ENCODE data around the gene CACNA2D2. TPM values are rescaled to one million over a fixed set of nuclear protein-coding genes. Genes with fewer than 3 reads are reported as not detected.

CACNA2D2 gene
- total RNA-seq, 1 donor: not detected

DNA sequence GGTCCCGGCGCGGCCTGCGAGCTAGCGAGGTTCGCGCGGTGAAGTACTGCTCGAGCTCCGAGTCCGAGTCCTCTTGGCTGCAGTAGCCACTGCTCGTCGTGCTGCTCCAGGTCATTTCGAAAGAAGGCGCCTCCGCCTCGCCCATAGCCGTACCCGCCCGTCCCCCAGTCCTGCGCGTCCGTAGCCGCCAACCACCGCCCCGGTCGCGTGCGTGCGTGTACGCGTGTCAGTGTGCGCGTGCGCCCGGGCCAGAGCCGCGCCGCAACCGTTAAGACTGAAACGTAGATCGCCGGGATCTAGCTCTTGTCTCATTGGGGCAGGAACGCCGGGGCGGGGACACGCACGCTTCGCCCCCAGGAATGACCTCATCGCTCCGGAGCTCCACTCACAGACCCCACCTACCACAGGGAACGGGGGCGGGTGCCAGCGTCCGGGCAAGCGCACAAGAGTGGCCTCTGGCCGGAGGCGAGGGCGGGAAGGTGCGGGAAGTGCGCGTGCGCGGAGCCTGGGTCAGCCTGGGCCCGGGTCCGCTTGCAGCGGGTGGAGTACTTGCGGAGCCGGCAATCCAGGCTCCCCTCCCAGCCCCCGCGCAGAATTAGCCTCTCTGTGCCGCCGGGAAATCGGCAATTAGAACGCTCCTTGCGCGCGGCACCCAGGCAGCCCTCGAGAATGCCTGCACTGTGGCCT lies 166.1 kb downstream of the CACNA2D2 start:
- H3K4me1 ChIP-seq (ENCODE audit: insufficient read depth, low read length): peaks cover 64% of the 10 kb centered on the region
- no peaks in the 10 kb centered on the region for H3K9me3 ChIP-seq (ENCODE audit: low read depth, low read length)
- no peaks in the 10 kb centered on the region for H3K27me3 ChIP-seq (ENCODE audit: insufficient read depth, low read length)
- H3K4me3 ChIP-seq (ENCODE audit: insufficient read depth, low read length): peak overlapping the region; percentile 90
- H4K20me1 ChIP-seq (ENCODE audit: insufficient read depth, low read length): peaks cover 27% of the 10 kb centered on the region
- TF ChIP-seq CTCF (IDR thresholded peaks at IDR 0.05; ENCODE audit: extremely low read depth, low read depth, low read length): no peak
- H3K4me2 ChIP-seq (ENCODE audit: insufficient read depth, low read length): peak overlapping the region; percentile 83
- peak overlapping the region; percentile 84 for H3K27ac ChIP-seq (ENCODE audit: low read depth, low read length)
- DNase-seq (ENCODE audit: insufficient read length, low spot score, missing footprints): peak; percentile 100
- H2AFZ ChIP-seq (ENCODE audit: low read length): peak overlapping the region; percentile 88
- peaks cover 76% of the 10 kb centered on the region for H3K79me2 ChIP-seq (ENCODE audit: insufficient read depth, low read length)
- peaks cover 2% of the 10 kb centered on the region for H3K36me3 ChIP-seq (ENCODE audit: insufficient read depth, low read length)

DNA sequence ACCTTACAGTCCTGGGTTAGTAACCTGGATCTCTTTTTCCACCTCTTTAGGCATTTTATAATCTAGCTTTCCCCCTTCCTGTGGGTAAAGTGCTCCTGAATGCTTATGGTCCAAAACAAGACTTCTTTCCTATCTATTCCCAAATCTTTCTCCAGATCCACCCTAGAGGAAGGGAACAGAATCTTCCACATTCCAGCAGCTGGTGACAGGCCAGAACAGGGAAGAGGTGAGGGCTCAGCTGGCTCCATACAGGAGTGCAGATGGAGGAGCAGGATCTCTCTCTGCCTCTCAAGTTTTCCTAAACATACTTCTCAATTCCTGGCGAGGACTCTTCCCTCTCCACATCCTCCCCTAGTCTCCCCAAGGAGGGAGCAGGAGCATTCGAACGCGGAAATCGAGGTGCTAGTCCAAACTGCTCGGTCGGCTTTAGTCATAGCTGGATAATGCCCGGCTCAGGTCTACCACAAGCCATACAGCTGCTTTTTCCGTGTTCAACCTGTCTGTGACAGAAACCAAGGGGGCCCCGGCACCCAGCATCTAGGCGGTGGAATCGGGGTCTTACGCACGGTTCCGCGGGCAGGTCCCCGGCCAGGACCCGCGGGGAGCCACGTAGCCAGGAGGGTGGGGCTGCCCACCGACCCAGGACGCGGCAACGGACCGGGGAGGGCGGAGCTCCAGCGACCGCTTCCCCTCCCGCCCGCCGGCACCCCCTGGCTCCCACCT lies 166.8 kb downstream of the CACNA2D2 start:
- Histone ChIP-seq H3K4me3 (ENCODE audit: insufficient read depth, low read length) (peak overlapping the region; percentile 90), H3K4me2 (ENCODE audit: insufficient read depth, low read length) (peak overlapping the region; percentile 83), H3K4me1 (ENCODE audit: insufficient read depth, low read length) (peaks cover 64% of the 10 kb centered on the region), H3K27ac (ENCODE audit: low read depth, low read length) (peak overlapping the region; percentile 84), H3K27me3 (ENCODE audit: insufficient read depth, low read length) (no peaks in the 10 kb centered on the region), H3K79me2 (ENCODE audit: insufficient read depth, low read length) (peaks cover 83% of the 10 kb centered on the region), H3K9me3 (ENCODE audit: low read depth, low read length) (no peaks in the 10 kb centered on the region), H3K36me3 (ENCODE audit: insufficient read depth, low read length) (peaks cover 9% of the 10 kb centered on the region), H4K20me1 (ENCODE audit: insufficient read depth, low read length) (peaks cover 33% of the 10 kb centered on the region), H2AFZ (ENCODE audit: low read length) (peak overlapping the region; percentile 25)
- peak; percentile 81 for DNase-seq (ENCODE audit: insufficient read length, low spot score, missing footprints)
- TF ChIP-seq CTCF (IDR thresholded peaks at IDR 0.05; ENCODE audit: extremely low read depth, low read depth, low read length): no peak

DNA sequence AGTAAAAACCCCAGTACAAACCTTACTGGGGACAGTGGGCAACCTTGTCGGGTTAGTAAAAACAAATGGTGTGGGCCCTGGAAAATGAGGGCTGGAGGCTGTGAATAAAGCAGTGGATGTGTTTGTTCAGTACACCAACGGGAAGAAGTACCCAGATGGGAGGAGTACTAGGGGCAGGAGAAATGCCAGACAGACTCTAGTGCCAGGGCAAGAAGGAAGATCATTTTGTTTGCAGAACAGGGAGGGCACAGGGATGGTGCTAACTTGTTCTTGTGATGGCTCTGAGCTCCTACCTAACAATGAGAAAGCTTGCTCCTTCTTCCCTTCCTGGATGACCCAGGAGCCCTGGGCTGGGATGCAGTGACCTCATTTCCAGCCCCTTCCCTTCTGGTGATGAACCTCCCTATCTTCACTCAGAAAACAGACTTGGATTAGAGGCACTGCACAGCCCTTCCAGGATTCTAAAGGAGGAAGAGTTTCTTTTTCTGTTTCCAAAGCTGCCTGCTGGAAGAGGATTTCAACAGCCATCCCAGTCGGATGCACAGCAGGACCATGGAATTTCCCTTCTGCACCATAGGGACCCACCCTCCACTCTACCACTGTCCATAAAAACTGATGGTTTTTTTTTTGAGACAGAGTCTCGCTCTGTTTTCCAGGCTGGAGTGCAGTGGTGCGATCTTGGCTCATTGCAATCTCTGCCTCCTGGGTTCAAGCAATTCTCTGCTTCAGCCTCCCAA lies 168.9 kb downstream of the CACNA2D2 start:
- peak overlapping the region; percentile 84 for H3K27ac ChIP-seq (ENCODE audit: low read depth, low read length)
- peaks cover 50% of the 10 kb centered on the region for H3K4me1 ChIP-seq (ENCODE audit: insufficient read depth, low read length)
- peaks cover 49% of the 10 kb centered on the region for H4K20me1 ChIP-seq (ENCODE audit: insufficient read depth, low read length)
- peaks cover 30% of the 10 kb centered on the region for H3K36me3 ChIP-seq (ENCODE audit: insufficient read depth, low read length)
- H3K9me3 ChIP-seq (ENCODE audit: low read depth, low read length): no peaks in the 10 kb centered on the region
- H3K27me3 ChIP-seq (ENCODE audit: insufficient read depth, low read length): no peaks in the 10 kb centered on the region
- no peak overlapping the region for H2AFZ ChIP-seq (ENCODE audit: low read length)
- no peak for TF ChIP-seq CTCF (IDR thresholded peaks at IDR 0.05; ENCODE audit: extremely low read depth, low read depth, low read length)
- peaks cover 91% of the 10 kb centered on the region for H3K79me2 ChIP-seq (ENCODE audit: insufficient read depth, low read length)
- DNase-seq (ENCODE audit: insufficient read length, low spot score, missing footprints): no peak
- H3K4me3 ChIP-seq (ENCODE audit: insufficient read depth, low read length): peak overlapping the region; percentile 37
- H3K4me2 ChIP-seq (ENCODE audit: insufficient read depth, low read length): peak overlapping the region; percentile 83
